Ishikawa (cell line): ENCODE results near the gene PUS10.

Source experiments
- CEBPB ChIP-seq: IDR thresholded peaks from 2 replicates; pipeline ENCODE4 v1.6.1; 2012
- CREB1 ChIP-seq: IDR thresholded peaks from 2 replicates; pipeline ENCODE4 v1.6.1; 2012; ENCODE audit warnings: low read depth
- EGR1 ChIP-seq: IDR thresholded peaks from 2 replicates; pipeline ENCODE4 v1.6.1; 2012
- EP300 ChIP-seq: IDR thresholded peaks from 2 replicates; pipeline ENCODE4 v1.6.1; 2012; ENCODE audit warnings: borderline replicate concordance
- FOXM1 ChIP-seq: IDR thresholded peaks from 2 replicates; pipeline ENCODE4 v1.6.1; 2012; ENCODE audit warnings: low read depth, borderline replicate concordance
- MAX ChIP-seq: IDR thresholded peaks from 2 replicates; pipeline ENCODE4 v1.6.1; 2012
- NFIC ChIP-seq: IDR thresholded peaks from 2 replicates; pipeline ENCODE4 v1.6.1; 2012
- RAD21 ChIP-seq: IDR thresholded peaks from 2 replicates; pipeline ENCODE4 v1.6.1; 2012; ENCODE audit warnings: low read depth
- REST ChIP-seq: IDR thresholded peaks from 2 replicates; pipeline ENCODE4 v1.6.1; 2012; ENCODE audit warnings: low read depth, mild to moderate bottlenecking
- TAF1 ChIP-seq: IDR thresholded peaks from 2 replicates; pipeline ENCODE4 v1.6.1; 2012; ENCODE audit warnings: low read depth, mild to moderate bottlenecking
- TCF12 ChIP-seq: IDR thresholded peaks from 2 replicates; pipeline ENCODE4 v1.6.1; 2012; ENCODE audit warnings: low read depth
- TEAD4 ChIP-seq: IDR thresholded peaks from 2 replicates; pipeline ENCODE4 v1.6.1; 2012
- USF1 ChIP-seq: IDR thresholded peaks from 2 replicates; pipeline ENCODE4 v1.6.1; 2012
- YY1 ChIP-seq: IDR thresholded peaks from 2 replicates; pipeline ENCODE4 v1.6.1; 2012; ENCODE audit warnings: low read depth
- ZBTB7A ChIP-seq: IDR thresholded peaks from 2 replicates; pipeline ENCODE4 v1.6.1; 2012; ENCODE audit warnings: low read depth

The PUS10 gene

GRCh38 chr2:60898567-60898966, 119.5 kb downstream of the PUS10 start:
- TF ChIP-seq MAX (no peak), TCF12 (no peak), TAF1 (no peak), REST (no peak), ZBTB7A (no peak), EP300 (no peak), YY1 (no peak), USF1 (no peak), NFIC (no peak; the same call in 1 of the 2 replicates), EGR1 (no peak), CEBPB (no peak), FOXM1 (no peak), TEAD4 (no peak), CREB1 (no peak), RAD21 (no peak)
